Adipose tissue (tissue), 3 donors: ENCODE data around the gene DNAAF2. TPM values are rescaled to one million over a fixed set of nuclear protein-coding genes. Genes with fewer than 3 reads are reported as not detected.
"Not testable (repeated sequence)": the region's sequence is repeated elsewhere in the genome, so short reads cannot be mapped to it uniquely, and the experiment has no call there.

Experiments
- H3K27ac ChIP-seq: one replicate; pipeline ENCODE4 v1.5.1; 2013; ENCODE audit warnings: low read depth, low read length
- WGBS, 3 donors: extraction: QIAGEN DNeasy Blood & Tissue Kit; methylation state at CpG; one replicate each; pipeline ENCODE4 v1.1.7; 2013; 5-methylcytosine and 5-hydroxymethylcytosine counted together
- polyA plus RNA-seq, 3 donors: library from polyadenylated mRNA; stranded (reverse); fragments of 200-250 nt; gene quantifications; one replicate each; pipeline ENCODE4 v1.2.3, GENCODE V29; 2013
- donor health status: healthy with polysubstance abuse.
- donor health status: Bipolar disorder and iron deficiency.
- donor health status: healthy.

Gene DNAAF2
- polyA plus RNA-seq, 3 donors = 4.3 to 7.0 (median 6.3) TPM

DNA sequence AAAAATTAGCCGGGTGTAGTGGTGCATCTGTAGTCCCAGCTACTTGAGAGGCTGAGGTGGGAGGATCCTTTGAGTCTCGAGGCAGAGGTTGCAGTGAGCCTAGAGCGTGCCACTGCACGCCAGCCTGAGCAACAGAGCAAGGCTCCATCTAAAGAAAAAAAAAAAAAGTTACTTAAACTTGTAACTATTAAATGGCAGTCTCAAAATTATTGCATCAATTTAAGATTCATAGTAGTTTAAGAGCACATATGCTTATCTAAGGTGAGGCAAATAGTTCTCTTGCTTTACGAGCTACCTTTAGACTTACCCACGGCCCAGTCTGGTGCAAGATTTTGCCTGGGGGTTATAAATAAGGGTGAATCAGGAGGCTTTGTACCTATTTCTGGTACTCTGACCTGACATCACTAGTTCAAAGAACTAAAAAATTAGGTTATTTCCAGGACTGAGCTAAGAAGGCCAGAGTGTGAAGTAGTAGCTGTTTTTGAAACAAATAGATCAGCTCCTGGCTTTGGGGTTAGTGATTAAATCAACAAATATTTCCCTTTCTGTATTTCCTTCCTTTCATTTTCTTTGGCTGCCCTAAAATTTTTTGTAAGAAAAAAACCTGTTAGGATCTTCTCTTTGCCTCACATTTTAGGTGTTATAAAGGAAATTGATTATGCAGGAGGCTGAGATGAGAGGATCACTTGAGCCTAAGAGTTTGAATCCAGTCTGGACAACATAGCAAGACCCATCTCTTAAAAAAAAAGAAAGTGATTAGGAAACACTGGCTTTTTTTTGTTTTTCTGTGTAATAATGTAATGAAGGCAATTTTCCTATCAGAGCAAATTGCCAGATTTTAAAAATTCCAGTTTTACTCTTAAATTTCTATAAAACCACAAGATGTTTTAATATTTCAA, 10.9 kb downstream of the DNAAF2 start:
- no peak overlapping the region for H3K27ac ChIP-seq
- 54 to 77% (median 77%) methylated on average over 6 of the region's 6 CpGs for WGBS, 3 donors

DNA sequence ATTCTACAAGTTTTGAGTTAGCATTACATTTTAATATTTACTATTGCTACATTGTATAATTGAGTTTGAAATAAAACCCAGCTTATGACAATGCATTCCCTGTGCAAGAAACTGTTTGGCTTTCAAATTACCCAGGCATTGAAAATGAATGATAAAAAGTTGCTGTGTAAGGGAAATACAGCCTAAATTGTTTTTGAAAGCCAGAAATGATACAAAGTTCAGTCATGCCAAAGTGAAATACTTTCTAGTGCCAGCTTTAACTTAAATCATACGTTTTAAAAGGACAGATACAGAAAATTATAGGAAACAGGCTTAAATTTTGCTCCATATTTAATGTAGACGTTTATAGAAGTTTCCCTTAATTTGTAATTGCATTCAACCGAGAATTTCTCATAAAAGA, 11.7 kb downstream of the DNAAF2 start:
- H3K27ac ChIP-seq = no peak overlapping the region
- WGBS, 3 donors = 37 to 52% (median 40%) methylated on average over 3 of the region's 3 CpGs

DNA sequence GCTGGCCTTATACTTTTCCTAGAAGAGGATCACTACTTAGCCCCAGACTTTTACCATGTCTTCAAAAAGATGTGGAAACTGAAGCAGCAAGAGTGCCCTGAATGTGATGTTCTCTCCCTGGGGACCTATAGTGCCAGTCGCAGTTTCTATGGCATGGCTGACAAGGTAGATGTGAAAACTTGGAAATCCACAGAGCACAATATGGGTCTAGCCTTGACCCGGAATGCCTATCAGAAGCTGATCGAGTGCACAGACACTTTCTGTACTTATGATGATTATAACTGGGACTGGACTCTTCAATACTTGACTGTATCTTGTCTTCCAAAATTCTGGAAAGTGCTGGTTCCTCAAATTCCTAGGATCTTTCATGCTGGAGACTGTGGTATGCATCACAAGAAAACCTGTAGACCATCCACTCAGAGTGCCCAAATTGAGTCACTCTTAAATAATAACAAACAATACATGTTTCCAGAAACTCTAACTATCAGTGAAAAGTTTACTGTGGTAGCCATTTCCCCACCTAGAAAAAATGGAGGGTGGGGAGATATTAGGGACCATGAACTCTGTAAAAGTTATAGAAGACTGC, 12.9 kb downstream of the DNAAF2 start:
- no peak overlapping the region for H3K27ac ChIP-seq
- 19 to 66% (median 56%) methylated on average over 3 of the region's 3 CpGs for WGBS, 3 donors

DNA sequence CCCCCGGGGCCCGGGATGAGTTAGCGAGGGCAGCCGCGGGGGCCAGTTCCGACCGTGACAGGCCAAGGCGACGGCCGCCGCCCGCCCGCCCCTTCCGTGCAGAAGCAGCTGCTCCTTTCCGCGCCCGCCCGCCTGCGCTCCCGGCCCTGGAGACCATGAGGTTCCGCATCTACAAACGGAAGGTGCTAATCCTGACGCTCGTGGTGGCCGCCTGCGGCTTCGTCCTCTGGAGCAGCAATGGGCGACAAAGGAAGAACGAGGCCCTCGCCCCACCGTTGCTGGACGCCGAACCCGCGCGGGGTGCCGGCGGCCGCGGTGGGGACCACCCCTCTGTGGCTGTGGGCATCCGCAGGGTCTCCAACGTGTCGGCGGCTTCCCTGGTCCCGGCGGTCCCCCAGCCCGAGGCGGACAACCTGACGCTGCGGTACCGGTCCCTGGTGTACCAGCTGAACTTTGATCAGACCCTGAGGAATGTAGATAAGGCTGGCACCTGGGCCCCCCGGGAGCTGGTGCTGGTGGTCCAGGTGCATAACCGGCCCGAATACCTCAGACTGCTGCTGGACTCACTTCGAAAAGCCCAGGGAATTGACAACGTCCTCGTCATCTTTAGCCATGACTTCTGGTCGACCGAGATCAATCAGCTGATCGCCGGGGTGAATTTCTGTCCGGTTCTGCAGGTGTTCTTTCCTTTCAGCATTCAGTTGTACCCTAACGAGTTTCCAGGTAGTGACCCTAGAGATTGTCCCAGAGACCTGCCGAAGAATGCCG, 13.7 kb downstream of the DNAAF2 start:
- peak overlapping the region; percentile 69 for H3K27ac ChIP-seq
- WGBS, 3 donors = 2 to 4% (median 3%) methylated on average over 60 to 65 of the region's 65 CpGs

DNA sequence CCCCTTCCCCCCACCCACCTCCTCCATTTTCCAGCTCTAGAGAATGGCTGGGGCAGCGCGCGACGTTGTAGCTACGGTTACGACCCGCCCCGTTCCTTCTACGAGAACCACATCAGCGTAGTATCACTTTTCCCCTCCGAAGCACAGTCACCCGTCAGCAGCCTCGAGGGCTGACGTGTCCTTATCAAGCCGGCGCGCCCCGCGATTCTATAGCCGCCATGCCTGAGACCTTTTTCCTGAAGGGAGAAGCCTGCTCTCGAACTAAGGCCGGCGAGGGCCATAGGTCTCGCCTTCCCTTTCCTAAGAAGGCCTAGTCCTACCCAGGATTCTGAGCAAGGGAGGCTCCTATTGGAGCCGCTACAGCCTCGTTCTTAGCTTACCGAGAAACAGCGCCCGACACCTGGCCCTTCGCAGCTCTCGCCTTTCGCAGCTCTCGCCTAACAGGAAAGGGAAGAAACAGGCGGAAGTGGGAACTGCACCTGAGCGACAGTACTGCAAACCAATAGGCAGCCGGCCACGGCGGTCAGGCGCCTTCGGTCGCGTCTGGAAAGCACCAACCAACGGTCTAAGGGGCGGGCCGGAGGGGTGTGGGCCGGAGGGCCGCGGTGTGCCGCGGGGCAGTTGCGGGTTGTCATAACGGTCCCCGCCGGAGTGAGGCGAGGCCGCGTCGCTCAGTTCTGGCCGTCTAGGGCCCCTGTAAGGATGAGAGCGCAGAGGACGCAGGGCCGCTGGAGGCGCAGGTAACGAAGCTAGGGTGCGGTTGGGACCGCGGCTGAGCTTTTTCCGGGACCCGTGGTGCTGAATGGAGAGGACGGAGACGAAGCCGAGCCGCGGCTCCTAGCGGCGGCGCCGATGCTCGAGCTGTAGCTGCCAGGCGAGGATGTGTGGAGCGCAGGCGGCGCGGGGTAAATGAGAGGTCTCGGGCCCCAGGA, 14.6 kb downstream of the DNAAF2 start, which contains the start of the genes MGAT2 and RPL36AL:
MGAT2 (plus strand) TSS at position 618 of the 932 bp plus-strand sequence. CDS start 470 bp downstream, outside the sequence.
RPL36AL (minus strand) TSS at position 445 of the 932 bp plus-strand sequence. CDS start 1,522 bp downstream, outside the sequence.
- peak within 1 kb of the TSS; percentile 69 for H3K27ac ChIP-seq
- WGBS, 3 donors = 0 to 1% (median 0%) methylated on average over 82 to 85 of the region's 85 CpGs

DNA sequence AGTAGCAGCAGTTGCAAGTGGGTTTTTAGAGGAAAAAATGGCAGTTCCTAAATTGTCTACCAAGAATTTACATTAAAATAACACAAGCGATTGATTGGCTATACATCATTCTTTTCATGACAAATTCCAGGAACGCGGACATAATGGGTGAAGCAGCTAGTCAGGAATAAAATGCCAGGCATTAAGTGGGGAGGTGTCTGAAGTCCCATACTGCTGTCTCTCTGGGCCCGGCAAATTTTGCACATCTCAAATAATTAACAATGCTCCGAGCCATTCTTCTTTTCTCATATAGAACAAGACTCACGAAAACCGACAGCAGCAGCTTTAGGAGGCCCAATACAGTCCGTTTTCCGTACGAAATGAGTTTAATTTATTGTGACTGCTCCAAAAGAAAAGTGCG, 15.3 kb downstream of the DNAAF2 start:
- no peak overlapping the region for H3K27ac ChIP-seq
- WGBS, 3 donors = 1% methylated on average over 11 of the region's 11 CpGs

DNA sequence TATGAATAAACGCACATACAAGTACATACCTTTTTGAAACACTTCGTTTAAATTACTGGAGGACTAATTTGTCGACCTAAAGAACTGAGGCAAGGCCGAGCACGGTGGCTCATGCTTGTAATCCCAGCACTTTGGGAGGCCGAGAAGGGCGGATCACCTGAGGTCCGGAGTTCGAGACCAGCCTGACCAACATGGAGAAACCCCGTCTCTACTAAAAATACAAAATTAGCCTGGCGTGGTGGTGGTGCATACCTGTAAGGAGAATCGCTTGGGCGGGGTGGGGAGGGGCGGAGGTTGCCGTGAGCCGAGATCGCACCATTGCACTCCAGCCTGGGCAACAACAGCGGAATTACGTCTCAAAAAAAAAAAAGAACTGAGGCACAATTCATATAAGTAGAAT, 15.8 kb downstream of the DNAAF2 start:
- 38 to 82% (median 64%) methylated on average over 19 of the region's 19 CpGs for WGBS, 3 donors
- H3K27ac ChIP-seq = not testable (repeated sequence)

DNA sequence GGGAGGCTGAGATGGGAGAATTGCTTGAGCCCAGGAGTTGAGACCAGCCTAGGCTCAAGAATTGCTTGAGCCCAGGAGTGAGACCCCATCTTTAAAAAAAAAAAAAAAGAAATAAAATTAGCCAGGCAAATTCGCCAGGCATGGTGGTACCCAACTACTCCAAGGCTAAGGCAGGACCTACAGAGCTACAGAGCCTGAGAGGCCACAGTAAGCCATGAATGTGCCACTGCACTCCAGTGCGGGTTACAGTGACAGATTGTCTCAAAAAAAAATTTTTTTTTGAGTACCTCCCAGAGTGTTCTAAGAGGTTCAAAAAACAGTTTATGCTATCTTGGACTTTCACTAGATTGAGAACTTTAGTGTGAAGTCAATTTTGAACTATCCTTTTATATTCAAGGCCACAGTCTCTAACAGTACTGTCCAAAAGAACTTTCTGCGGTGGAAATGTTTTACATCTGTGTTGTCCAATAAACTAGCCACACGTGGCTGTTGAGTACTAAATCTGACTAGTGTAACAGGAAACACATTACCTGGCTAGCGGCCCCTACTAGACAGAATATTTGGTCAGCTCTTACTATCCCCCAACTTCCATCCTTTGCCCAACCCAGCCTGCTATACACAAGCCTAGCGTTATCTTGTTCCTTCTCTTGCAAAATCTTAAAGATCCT, 17.1 kb downstream of the DNAAF2 start:
- 78 to 83% (median 80%) methylated on average over 6 of the region's 6 CpGs for WGBS, 3 donors
- H3K27ac ChIP-seq = no peak overlapping the region

DNA sequence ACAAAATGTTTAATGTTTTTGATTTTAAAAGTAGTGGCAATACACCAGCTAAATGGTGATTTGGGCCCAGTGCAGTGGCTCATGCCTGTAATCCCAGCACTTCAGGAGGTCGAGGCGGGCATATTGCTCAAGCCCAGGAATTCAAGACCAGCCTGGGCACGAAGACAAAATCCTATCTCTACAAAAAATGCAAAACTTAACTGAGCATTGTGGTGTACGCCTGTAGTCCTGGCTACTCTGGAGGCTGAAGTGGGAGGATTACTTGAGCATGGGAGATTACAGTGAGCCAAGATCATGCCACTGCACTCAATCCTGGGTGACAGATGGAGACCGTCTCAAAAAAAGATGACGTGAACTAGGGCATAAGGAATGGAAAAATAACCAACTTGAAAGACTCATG, 19.3 kb downstream of the DNAAF2 start:
- H3K27ac ChIP-seq = no peak overlapping the region
- 81 to 89% (median 87%) methylated on average over 6 of the region's 6 CpGs for WGBS, 3 donors

DNA sequence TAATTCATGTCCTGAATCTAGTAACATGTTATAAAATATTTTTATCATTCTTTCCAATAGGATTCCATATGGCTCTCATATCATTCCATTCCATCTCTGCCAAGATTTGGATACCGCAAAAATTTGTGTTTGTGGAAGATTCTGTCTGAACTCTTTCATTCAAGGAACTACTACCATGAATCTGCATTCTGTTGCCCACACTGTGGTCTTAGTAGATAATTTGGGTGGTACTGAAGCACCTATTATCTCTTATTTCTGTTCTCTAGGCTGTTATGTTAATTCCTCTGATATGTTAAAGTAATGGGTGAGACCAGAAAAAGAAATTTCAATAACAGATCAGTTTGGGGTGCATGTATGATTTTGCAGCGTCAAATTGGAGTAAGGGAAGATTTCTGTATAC, 20.8 kb downstream of the DNAAF2 start:
- H3K27ac ChIP-seq = no peak overlapping the region
- 92 to 98% (median 94%) methylated on average over 2 of the region's 2 CpGs for WGBS, 3 donors

DNA sequence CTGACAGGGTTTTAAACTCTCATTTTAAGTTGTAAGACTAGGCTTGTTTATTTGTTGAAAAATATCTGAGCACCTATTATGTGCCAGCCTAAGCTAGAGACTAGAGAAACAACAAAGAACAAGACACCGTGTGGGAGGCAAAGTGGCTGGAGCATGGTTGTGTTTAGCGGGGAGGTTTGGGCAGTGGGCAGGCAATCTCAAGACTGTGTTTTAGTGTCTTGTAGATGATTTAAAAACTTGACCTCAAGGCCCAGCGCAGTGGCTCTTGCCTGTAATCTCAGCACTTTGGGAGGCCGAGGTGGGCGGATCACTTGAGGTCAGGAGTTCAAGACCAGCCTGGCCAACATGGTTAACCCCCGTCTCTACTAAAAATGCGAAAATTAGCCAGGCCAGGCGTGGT, 22.4 kb downstream of the DNAAF2 start:
- 90 to 93% (median 92%) methylated on average over 8 of the region's 8 CpGs for WGBS, 3 donors
- no peak overlapping the region for H3K27ac ChIP-seq

DNA sequence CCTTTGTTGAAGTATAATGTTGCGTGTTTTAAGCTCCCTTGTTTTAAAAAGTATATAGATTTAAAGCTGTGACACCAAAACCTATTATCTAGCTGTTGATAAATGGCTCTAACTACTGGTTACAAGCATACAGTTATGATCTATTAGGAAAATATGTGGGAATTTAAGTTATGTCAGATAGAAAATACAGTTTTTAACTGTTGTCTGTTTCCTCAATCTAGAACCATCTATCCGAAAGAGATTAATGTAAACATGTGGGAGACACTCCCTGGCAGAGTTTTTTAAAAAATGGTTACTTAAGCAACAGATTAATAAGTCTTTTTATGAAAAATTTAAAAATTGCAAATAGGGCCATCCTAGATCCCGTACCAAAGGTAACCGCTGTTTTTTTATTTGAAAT, 22.8 kb downstream of the DNAAF2 start:
- H3K27ac ChIP-seq = no peak overlapping the region
- WGBS, 3 donors = 91 to 94% (median 93%) methylated on average over 4 of the region's 4 CpGs

DNA sequence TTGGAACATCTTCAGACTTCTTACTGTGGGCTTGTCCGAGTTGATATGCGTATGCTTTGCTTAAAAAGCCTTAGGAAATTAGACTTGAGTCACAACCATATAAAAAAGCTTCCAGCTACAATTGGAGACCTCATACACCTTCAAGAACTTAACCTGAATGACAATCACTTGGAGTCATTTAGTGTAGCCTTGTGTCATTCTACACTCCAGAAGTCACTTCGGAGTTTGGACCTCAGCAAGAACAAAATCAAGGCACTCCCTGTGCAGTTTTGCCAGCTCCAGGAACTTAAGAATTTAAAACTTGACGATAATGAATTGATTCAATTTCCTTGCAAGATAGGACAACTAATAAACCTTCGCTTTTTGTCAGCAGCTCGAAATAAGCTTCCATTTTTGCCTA, 27.5 kb downstream of the DNAAF2 start:
- no peak overlapping the region for H3K27ac ChIP-seq
- 86 to 96% (median 96%) methylated on average over 6 of the region's 6 CpGs for WGBS, 3 donors

DNA sequence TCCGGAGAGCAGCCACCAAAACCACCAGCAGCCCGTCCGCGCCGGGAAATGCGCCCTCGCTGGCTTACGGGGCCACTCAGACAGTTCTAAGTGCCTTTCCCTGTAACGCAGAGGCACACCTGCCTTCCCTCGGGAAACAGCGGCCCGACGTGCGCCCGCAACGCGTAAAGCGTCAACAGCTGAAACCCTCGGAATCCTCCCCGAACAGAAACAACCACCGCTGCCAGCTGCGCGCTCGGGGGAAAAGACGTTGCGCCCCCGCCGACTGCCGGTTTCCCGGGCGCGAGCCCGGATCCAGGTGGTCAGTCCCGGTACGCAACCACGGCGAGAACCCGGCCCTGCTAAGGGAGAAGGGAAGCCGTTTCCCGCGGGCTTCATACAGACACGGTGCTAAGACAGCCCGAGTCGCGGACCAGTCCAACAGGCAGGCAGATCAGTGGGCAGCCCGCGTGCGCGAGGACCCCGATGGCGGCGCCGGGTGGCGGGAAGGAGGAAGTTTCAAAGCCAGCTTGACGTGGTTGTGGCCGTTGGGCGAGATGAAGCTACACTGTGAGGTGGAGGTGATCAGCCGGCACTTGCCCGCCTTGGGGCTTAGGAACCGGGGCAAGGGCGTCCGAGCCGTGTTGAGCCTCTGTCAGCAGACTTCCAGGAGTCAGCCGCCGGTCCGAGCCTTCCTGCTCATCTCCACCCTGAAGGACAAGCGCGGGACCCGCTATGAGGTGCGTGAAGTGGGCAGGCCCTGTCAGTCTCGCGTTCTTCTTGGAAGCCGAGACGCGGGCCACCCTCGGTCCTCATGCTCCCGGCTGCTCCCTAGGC, 36.4 kb downstream of the DNAAF2 start, which contains the start of gene LRR1:
LRR1 (plus strand) TSS at position 456 of the 816 bp plus-strand sequence; CDS start at position 537, 81 bp downstream.
- H3K27ac ChIP-seq = peak within 1 kb of the TSS; percentile 83
- 0% methylated on average over 76 to 77 of the region's 77 CpGs for WGBS, 3 donors

DNA sequence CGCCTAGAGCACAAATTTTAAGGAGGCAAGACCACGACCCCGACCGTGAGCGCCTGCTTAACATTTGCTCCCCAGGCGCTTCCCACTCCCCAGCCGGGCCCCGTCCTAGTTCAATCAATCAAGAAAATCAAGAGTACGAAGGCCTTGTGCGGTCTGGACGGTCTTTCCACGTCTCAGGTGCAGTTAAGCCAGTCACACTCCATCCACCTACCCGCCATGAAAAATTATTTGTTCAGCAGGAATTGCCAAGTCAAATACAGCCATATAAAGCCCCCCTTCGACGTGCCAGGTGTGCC, 36.9 kb downstream of the DNAAF2 start:
- no peak overlapping the region for H3K27ac ChIP-seq
- WGBS, 3 donors = 0 to 1% (median 1%) methylated on average over 15 of the region's 15 CpGs

DNA sequence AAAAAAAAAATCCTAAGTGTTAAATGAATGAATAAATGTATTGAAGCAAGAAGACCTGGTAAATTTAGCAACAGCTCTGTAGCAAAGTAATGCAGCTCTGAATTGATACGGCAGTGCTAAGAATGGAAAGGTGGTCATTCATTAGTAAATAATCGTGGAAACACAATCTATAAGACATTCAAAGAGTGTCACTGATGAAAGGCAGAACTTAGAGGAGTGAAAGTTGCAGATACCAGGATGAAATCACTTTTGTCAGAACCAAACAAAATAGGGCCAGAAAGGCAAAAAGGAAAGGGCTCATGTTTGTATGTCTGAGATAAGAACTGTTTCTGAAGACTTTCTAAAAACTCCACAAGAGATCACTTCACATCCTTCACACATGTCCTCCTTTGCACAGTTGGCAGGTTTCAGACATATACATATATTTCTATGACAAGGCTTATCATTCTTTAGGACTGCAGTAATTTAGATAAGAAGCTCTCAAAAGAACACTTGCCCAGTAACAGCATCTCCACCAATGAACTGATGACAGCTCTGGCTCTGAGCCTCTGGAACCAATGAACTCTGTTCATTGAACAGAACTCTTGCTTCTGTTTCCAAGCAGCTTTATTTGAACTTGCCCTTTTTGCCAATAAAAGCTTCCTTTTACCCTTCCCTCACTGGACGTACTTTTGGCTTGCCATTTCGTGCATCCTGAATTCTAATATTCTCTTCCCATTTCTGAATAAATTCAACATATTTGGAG, 40.5 kb downstream of the DNAAF2 start:
- WGBS, 3 donors = 18 to 23% (median 22%) methylated on average over 4 of the region's 4 CpGs
- H3K27ac ChIP-seq = no peak overlapping the region
